Activated gamma-delta T cell treated with anti-CD3 and anti-CD28 coated beads, Interleukin-2, amount 50 U/mL, for 16 hours (primary cell): ENCODE measurements around the gene AFF3.
"Not testable (repeated sequence)": the region's sequence is repeated elsewhere in the genome, so short reads cannot be mapped to it uniquely, and the experiment has no call there.

ENCODE experiments used
- DNase-seq: peaks from one replicate; pipeline ENCODE4 v3.0.0-alpha.2; 2020; ENCODE audit warnings: low read depth

The AFF3 gene

GRCh38 chr2:100148883-100149282 lies 6.5 kb upstream of the AFF3 start:
- DNase-seq = no peak

GRCh38 chr2:100146657-100146960 lies 4.2 kb upstream of the AFF3 start:
- DNase-seq = no peak

- no peak for DNase-seq
Observed at GRCh38 chr2:100145893-100146656, 3.7 kb upstream of the AFF3 start.

- DNase-seq = no peak
Observed at GRCh38 chr2:100143286-100143685, 896 bp upstream of the AFF3 start.

GRCh38 chr2:100141906-100142305 lies 484 bp downstream of the AFF3 start:
- DNase-seq = no peak

- no peak for DNase-seq
Observed at GRCh38 chr2:100140582-100140981, 1.8 kb downstream of the AFF3 start.

- DNase-seq = no peak
Observed at GRCh38 chr2:100137866-100138570, 4.4 kb downstream of the AFF3 start.

- DNase-seq = no peak
Observed at GRCh38 chr2:100137318-100137717, 5.1 kb downstream of the AFF3 start.

- no peak for DNase-seq
Observed at GRCh38 chr2:100136310-100136709, 6.1 kb downstream of the AFF3 start.

- no peak for DNase-seq
Observed at GRCh38 chr2:100135415-100135814, 7.0 kb downstream of the AFF3 start.

GRCh38 chr2:100130595-100131391 lies 11.6 kb downstream of the AFF3 start:
- DNase-seq = no peak

- no peak for DNase-seq
Observed at GRCh38 chr2:100126897-100127401, 15.4 kb downstream of the AFF3 start.

GRCh38 chr2:100126201-100126600 lies 16.2 kb downstream of the AFF3 start:
- no peak for DNase-seq

GRCh38 chr2:100125626-100126025 lies 16.8 kb downstream of the AFF3 start:
- no peak for DNase-seq

GRCh38 chr2:100124761-100125160 lies 17.6 kb downstream of the AFF3 start:
- no peak for DNase-seq

- no peak for DNase-seq
Observed at GRCh38 chr2:100121124-100121718, 21.2 kb downstream of the AFF3 start.

GRCh38 chr2:100119235-100119634 lies 23.2 kb downstream of the AFF3 start:
- no peak for DNase-seq

GRCh38 chr2:100113990-100114433 lies 28.4 kb downstream of the AFF3 start:
- no peak for DNase-seq

- DNase-seq = no peak
Observed at GRCh38 chr2:100110614-100111000, 31.8 kb downstream of the AFF3 start.

GRCh38 chr2:100109986-100110613 lies 32.3 kb downstream of the AFF3 start:
- no peak for DNase-seq

GRCh38 chr2:100108648-100109020 lies 33.8 kb downstream of the AFF3 start:
- not testable (repeated sequence) for DNase-seq
